Bronchial epithelial cell (primary cell): ENCODE data around the gene CNN3. TPM values are rescaled to one million over a fixed set of nuclear protein-coding genes. Genes with fewer than 3 reads are reported as not detected.

Experiments used
- DNase-seq: peaks from one replicate; pipeline ENCODE4 v3.0.0-alpha.2; 2010; ENCODE audit warnings: low read depth
- FAIRE-seq: peaks from 2 replicates; lab custom pipeline; 2011; peaks lifted over from hg19 to GRCh38; lab: Jason Lieb, UNC
- H3K27me3 ChIP-seq: 2 replicates; pipeline ENCODE4 v1.5.1; 2011; ENCODE audit warnings: low read length; ENCODE audit not compliant: control insufficient read depth, insufficient read depth
- H3K36me3 ChIP-seq: 2 replicates; pipeline ENCODE4 v1.5.1; 2011; ENCODE audit warnings: low read length; ENCODE audit not compliant: control insufficient read depth, insufficient read depth
- H3K4me3 ChIP-seq: 2 replicates; pipeline ENCODE4 v1.5.1; 2011; ENCODE audit warnings: mild to moderate bottlenecking, low read depth, low read length, control low read depth
- total RNA-seq: library from RNA; depleted of rRNA; stranded (reverse); fragments of >200 nt; gene quantifications from 2 replicates; pipeline ENCODE4 v1.2.1, GENCODE V29; 2014
- TF ChIP-seq, protein P1 (sequence below): IDR thresholded peaks from 2 replicates; pipeline ENCODE4 v1.5.1; 2011; ENCODE audit warnings: mild to moderate bottlenecking, moderate library complexity, low read length, control low read depth, inconsistent platforms; ENCODE audit not compliant: insufficient read depth, severe bottlenecking

The CNN3 gene
- total RNA-seq, 1 donor from 2014 or later = 33.4 TPM

DNA sequence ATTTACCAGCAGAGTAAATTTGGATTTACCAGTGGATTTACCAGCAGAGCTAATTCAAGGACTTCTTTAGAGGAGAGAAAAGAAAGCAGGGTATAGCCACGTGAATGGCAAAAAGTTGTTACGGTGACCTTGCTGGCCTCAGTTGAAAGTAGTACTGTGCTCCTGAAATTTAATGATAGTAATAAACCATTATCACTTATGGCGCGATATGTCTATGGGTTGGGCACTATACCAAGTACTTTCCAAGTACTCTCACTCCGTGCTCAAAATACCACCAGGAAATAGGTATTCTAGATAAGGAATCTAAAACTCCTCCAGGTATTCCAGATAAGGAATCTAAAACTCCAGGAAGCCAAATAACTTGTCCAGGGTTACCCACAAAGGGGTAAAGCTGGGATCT, 70.9 kb downstream of the CNN3 start:
- H3K4me3 ChIP-seq = no peak overlapping the region
- FAIRE-seq (no peak), DNase-seq (no peak)
- no peaks in the 10 kb centered on the region for H3K27me3 ChIP-seq
- TF ChIP-seq, protein P1, sequence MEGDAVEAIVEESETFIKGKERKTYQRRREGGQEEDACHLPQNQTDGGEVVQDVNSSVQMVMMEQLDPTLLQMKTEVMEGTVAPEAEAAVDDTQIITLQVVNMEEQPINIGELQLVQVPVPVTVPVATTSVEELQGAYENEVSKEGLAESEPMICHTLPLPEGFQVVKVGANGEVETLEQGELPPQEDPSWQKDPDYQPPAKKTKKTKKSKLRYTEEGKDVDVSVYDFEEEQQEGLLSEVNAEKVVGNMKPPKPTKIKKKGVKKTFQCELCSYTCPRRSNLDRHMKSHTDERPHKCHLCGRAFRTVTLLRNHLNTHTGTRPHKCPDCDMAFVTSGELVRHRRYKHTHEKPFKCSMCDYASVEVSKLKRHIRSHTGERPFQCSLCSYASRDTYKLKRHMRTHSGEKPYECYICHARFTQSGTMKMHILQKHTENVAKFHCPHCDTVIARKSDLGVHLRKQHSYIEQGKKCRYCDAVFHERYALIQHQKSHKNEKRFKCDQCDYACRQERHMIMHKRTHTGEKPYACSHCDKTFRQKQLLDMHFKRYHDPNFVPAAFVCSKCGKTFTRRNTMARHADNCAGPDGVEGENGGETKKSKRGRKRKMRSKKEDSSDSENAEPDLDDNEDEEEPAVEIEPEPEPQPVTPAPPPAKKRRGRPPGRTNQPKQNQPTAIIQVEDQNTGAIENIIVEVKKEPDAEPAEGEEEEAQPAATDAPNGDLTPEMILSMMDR = no peak
- H3K36me3 ChIP-seq = no peaks in the 10 kb centered on the region

DNA sequence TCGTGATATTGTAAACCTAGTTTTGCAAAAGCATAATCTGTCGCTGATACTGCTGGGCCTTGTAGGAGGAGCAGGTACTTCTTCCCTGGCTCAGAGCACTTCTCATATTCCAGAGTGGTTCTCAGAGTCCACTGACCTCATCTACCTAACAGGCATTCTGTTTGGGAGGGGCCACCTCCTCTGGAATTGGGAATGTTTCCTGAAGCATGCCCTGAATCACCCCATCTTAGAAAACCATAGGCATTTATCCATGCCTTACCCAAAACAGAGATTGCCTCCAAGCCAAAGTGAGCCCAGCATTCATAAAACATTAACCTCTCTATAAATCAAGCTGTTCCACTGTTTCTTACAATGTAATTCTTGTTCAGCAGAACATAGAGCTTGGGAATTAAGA, 71.6 kb downstream of the CNN3 start:
- FAIRE-seq (no peak), DNase-seq (peak; percentile 89)
- Histone ChIP-seq H3K36me3 (no peaks in the 10 kb centered on the region), H3K4me3 (no peak overlapping the region), H3K27me3 (no peaks in the 10 kb centered on the region)
- TF ChIP-seq, protein P1 = no peak

DNA sequence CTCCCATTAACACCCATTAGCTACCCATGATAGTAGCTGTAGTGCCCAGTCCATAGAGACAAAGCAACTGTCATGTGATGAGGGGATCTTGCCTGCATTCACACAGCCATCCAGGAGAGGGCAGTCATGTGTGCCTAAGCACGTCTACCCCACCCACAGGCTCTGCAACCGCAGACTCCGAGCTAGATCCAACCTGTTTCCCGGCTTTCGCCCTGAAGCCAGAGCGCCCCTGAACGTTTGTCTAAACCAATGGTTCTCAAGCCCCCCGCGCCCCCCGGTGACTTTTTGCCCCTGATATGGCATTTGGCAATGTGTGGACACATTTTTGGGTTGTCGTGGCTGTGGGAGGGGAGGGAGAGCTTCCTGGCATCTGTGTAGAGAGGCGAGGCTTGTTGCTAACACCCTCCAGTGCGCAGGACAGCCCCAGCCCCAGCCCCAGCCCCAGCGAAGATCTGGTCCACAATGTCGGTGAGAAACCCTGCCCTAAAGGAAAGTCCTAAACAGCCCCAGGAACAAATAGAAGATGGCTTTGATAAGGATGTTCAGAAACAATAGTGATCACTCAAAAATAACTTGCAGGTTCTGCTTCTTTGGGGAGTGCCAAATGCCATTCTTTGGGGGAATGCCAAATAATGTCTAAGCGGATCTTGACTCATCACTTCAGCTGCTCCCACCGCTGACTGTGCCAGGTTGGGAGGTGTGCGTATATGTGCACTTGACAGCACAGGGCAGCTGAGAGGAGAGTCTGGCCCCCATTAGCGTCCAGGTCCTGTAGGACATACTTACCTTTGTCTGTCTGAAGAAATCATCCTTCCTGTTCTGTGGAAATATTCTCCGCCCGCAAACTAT, 72.2 kb downstream of the CNN3 start:
- TF ChIP-seq, protein P1 = peak; percentile 97
- DNase-seq = peak; percentile 97
- H3K36me3 ChIP-seq = no peaks in the 10 kb centered on the region
- no peaks in the 10 kb centered on the region for H3K27me3 ChIP-seq
- peak; percentile 84 for FAIRE-seq
- H3K4me3 ChIP-seq = peak overlapping the region; percentile 39

DNA sequence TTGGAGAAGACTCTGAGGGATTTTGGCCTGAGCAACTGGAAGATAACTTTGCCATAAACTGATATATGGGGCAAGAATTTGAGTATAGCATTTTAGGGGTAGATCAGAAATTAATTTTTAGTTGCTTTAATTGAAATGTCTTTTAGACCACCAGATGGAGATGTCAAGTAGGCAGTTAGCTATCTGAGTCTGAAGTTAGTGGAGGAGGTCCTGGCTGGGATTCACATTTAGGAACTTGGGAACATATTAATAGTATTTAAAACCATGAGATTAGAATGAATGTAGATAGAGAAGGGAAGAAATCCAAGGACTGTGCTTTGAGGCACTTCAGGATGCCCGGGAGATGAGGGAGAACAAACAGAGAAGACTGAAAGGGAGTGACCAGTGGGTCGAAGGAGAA, 74.1 kb downstream of the CNN3 start:
- Histone ChIP-seq H3K4me3 (no peak overlapping the region), H3K36me3 (no peaks in the 10 kb centered on the region)
- DNase-seq = no peak

DNA sequence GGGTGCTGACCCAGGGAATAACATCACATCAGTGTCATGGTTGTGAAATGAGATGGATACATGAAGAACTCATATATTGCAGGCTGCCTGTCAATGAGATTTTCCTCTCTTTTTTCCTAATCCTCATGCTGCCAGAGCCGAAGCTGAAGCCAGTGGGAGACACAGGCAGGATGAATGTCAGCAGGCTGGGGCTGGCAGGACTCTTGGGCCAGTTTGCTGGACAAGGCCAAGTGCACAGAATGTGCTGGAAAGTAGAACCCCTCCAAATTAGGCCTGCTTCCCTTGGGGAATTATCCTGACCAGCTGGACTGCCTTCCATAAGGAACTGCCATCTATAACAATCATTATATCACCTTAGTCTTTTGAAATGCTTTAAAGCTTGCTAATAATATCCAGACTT, 75.3 kb downstream of the CNN3 start:
- Histone ChIP-seq H3K4me3 (no peak overlapping the region), H3K27me3 (no peaks in the 10 kb centered on the region), H3K36me3 (no peaks in the 10 kb centered on the region)
- DNase-seq (no peak), FAIRE-seq (no peak)
- TF ChIP-seq, protein P1 = no peak

More for the DNA sequence above, 74.1 kb downstream of the CNN3 start:
- TF ChIP-seq, protein P1 = no peak
- FAIRE-seq = no peak
- no peaks in the 10 kb centered on the region for H3K27me3 ChIP-seq

Other genes starting within 250 kb of the CNN3 start
- 2.4 and 7.9 TPM in 2 replicates for gene SLC44A3, start 106.8 kb downstream of the CNN3 start, total RNA-seq
- gene ALG14, start 145.8 kb upstream of the CNN3 start, total RNA-seq = 0.53 and 1.3 TPM in 2 replicates
- gene TLCD4, start 190.2 kb upstream of the CNN3 start, total RNA-seq = 0.51 and 0.53 TPM in 2 replicates